GM13976 (cell line): Measurements from ENCODE around the gene LSM14B.

Source experiments
- DNase-seq: peaks from one replicate; pipeline ENCODE4 v3.0.0; 2012; ENCODE audit warnings: low spot score
- CTCF ChIP-seq: IDR thresholded peaks from 2 replicates; pipeline ENCODE4 v1.5.1; 2012; ENCODE audit warnings: borderline replicate concordance, mild to moderate bottlenecking; ENCODE audit not compliant: insufficient read depth; ENCODE audit errors: extremely low read depth, missing control alignments, control extremely low read depth
- in situ Hi-C: fragments of 300-500 bp; cut with MboI; formaldehyde crosslinking; loops from one replicate; pipeline ENCODE4 v1.12.0; 2022; ENCODE audit warnings: low sequenced_read_pairs, mixed read lengths, inconsistent platforms; ENCODE audit not compliant: unreplicated experiment

Gene LSM14B

GRCh38 chr20:62162765-62163484 lies 40.6 kb downstream of the LSM14B start:
- in situ Hi-C loops: no loop called here
- DNase-seq: no peak
- TF ChIP-seq CTCF: no peak

- TF ChIP-seq CTCF: no peak
- no peak for DNase-seq
- in situ Hi-C loops: no loop called here
Observed at GRCh38 chr20:62163485-62163865, 41.2 kb downstream of the LSM14B start.

- in situ Hi-C loops: no loop called here
- DNase-seq: no peak
- no peak for TF ChIP-seq CTCF
Observed at GRCh38 chr20:62163986-62164762, 41.9 kb downstream of the LSM14B start.

GRCh38 chr20:62164879-62165761 lies 42.8 kb downstream of the LSM14B start:
- in situ Hi-C loops: no loop called here
- TF ChIP-seq CTCF: no peak
- DNase-seq: no peak

- no peak for DNase-seq
- TF ChIP-seq CTCF: no peak
- in situ Hi-C loops: no loop called here
Observed at GRCh38 chr20:62165762-62166399, 43.6 kb downstream of the LSM14B start.

- no peak for DNase-seq
- in situ Hi-C loops: no loop called here
- no peak for TF ChIP-seq CTCF
Observed at GRCh38 chr20:62167474-62167873, 45.2 kb downstream of the LSM14B start.
